Measurements from ENCODE around the gene S100A11. TPM values are rescaled to one million over a fixed set of nuclear protein-coding genes. Genes with fewer than 3 reads are reported as not detected.

Gene S100A11
- total RNA-seq, 1 donor from 2014 or later, result 559 TPM

- no peaks in the 10 kb centered on the region for H3K9me3 ChIP-seq
- no peak for TF ChIP-seq POLR2AphosphoS5 (IDR thresholded peaks at IDR 0.05; ENCODE audit: insufficient read depth in 1 of 2, low read depth in 1 of 2)
- TF ChIP-seq POLR2A (IDR thresholded peaks at IDR 0.05), result no peak
- no peak for TF ChIP-seq CTCF (IDR thresholded peaks at IDR 0.05)
- H3K4me1 ChIP-seq, result peaks cover 70% of the 10 kb centered on the region
- intact Hi-C loops (cut with DNase I), result no loop called here
- H3K27me3 ChIP-seq, result no peaks in the 10 kb centered on the region
- peaks cover 3 to 51% of the 10 kb centered on the region in 2 donors for H3K36me3 ChIP-seq
- no peak for DNase-seq (ENCODE audit: extremely low spot score in 2 of 2)
- H3K4me3 ChIP-seq, result no peak overlapping the region
- no peak overlapping the region for H3K27ac ChIP-seq
Measured at GRCh38 chr1:151984313-151984956, 52.4 kb downstream of the S100A11 start.

Small RNA genes within 50 kb of the gene (small RNA-seq; reads per million reads assigned to genes)
- gene SPTLC1P4, result not detected

Other genes with a start within 250 kb of the S100A11 start
- gene TDRKH, start 246.5 kb downstream of the S100A11 start, total RNA-seq, result 5.2 TPM
- gene LINGO4, start 231.6 kb downstream of the S100A11 start, total RNA-seq, result 0.98 TPM
- gene RORC, start 205.2 kb downstream of the S100A11 start, total RNA-seq, result 8.1 TPM
- gene C2CD4D, start 197.2 kb downstream of the S100A11 start, total RNA-seq, result not detected
- gene THEM5, start 183.3 kb downstream of the S100A11 start, total RNA-seq, result 0.98 TPM
- 26.8 TPM for gene THEM4, start 127.5 kb downstream of the S100A11 start, total RNA-seq
- 176 TPM for gene S100A10, start 43.1 kb downstream of the S100A11 start, total RNA-seq
- gene TCHHL1, start 52.1 kb upstream of the S100A11 start, total RNA-seq, result not detected
- gene TCHH, start 78.4 kb upstream of the S100A11 start, total RNA-seq, result 0.25 TPM
- 0.25 TPM for gene RPTN, start 122.2 kb upstream of the S100A11 start, total RNA-seq
- gene HRNR, start 187.2 kb upstream of the S100A11 start, total RNA-seq, result not detected

Data from vagina (tissue), 2 donors.